Gastrocnemius medialis (tissue), 4 donors: ENCODE data around the gene JDP2. TPM values are rescaled to one million over a fixed set of nuclear protein-coding genes. Genes with fewer than 3 reads are reported as not detected.
A peak's percentile ranks its signal among the peaks of the same experiment; 100 is the strongest.

Experiments
- ATAC-seq, 2 donors: fragments of 150-250 bp; one replicate each; pipeline ENCODE4 v1.9.1; 2016
- DNase-seq, 2 donors: peaks; one replicate each; pipeline ENCODE4 v3.0.0-alpha.2; 2019
- H3K27ac ChIP-seq, 4 donors: fragments of 200-600 bp; sonication (generic); 1 replicate in 1 of 4; 2 replicates in 3 of 4; pipeline ENCODE4 v1.5.1; 2016 to 2018; ENCODE audit warnings: mild to moderate bottlenecking in 2 of 4, moderate library complexity in 1 of 4
- H3K27me3 ChIP-seq, 3 donors: fragments of 200-600 bp; sonication (generic) in 2 of 3; 1 replicate in 1 of 3; 2 replicates in 2 of 3; pipeline versions ENCODE4 v1.5.1 to v1.6.0; 2016 to 2019; ENCODE audit warnings: mild to moderate bottlenecking in 1 of 3, moderate library complexity in 1 of 3
- H3K36me3 ChIP-seq, 2 donors: fragments of 200-600 bp; sonication (generic) in 1 of 2; one replicate each; pipeline ENCODE4 v1.5.1; 2017 to 2018
- H3K4me1 ChIP-seq, 2 donors: fragments of 200-600 bp; sonication (generic) in 1 of 2; one replicate each; pipeline ENCODE4 v1.5.1; 2016 to 2017; ENCODE audit warnings: mild to moderate bottlenecking in 2 of 2
- H3K4me3 ChIP-seq, 4 donors: fragments of 200-600 bp; sonication (generic) in 3 of 4; 1 replicate in 1 of 4; 2 replicates in 3 of 4; pipeline ENCODE4 v1.5.1; 2016 to 2019; ENCODE audit warnings: mild to moderate bottlenecking in 2 of 4
- H3K9me3 ChIP-seq, 3 donors: fragments of 200-600 bp; sonication (generic) in 2 of 3; 1 replicate in 1 of 3; 2 replicates in 2 of 3; pipeline ENCODE4 v1.5.1; 2016 to 2019
- POLR2A ChIP-seq, 2 donors: fragments of 450-650 bp; IDR thresholded peaks; one replicate each; pipeline ENCODE4 v1.6.1; 2017; ENCODE audit warnings: antibody characterized with exemption in 2 of 2, mild to moderate bottlenecking in 2 of 2, moderate library complexity in 2 of 2
- in situ Hi-C, 4 donors: fragments of 200-750 bp; cut with MboI; loops; one replicate each; pipeline versions ENCODE4 v1.15.0 to v1.8.0; 2017; ENCODE audit warnings: low sequenced_read_pairs in 4 of 4
- intact Hi-C: fragments of 100-400 bp; cut with DNase I; formaldehyde crosslinking; loops from one replicate; pipeline ENCODE4 v1.15.1; 2023; ENCODE audit warnings: low total_unique reads
- total RNA-seq, 4 donors: library from RNA; depleted of rRNA; stranded (reverse); fragments of >200 nt; gene quantifications; one replicate each; pipeline versions ENCODE4 v1.1.0 to v1.2.3, GENCODE V29; 2016
- TF ChIP-seq, protein P1 (sequence below), 5 experiments: fragments of 450-650 bp in 3 of 5; fragments of 200-600 bp in 2 of 5; sonication (generic) in 2 of 5; IDR thresholded peaks in 4 of 5; conservative IDR thresholded peaks in 1 of 5; 1 replicate in 4 of 5; 2 replicates in 1 of 5; pipeline ENCODE4 v1.5.1; 2016 to 2019; ENCODE audit warnings: antibody characterized with exemption in 5 of 5, mild to moderate bottlenecking in 3 of 5, moderate library complexity in 3 of 5

Gene JDP2
- total RNA-seq, 4 donors from 2014 or later = 17.3 to 80.2 (median 31.7) TPM

DNA sequence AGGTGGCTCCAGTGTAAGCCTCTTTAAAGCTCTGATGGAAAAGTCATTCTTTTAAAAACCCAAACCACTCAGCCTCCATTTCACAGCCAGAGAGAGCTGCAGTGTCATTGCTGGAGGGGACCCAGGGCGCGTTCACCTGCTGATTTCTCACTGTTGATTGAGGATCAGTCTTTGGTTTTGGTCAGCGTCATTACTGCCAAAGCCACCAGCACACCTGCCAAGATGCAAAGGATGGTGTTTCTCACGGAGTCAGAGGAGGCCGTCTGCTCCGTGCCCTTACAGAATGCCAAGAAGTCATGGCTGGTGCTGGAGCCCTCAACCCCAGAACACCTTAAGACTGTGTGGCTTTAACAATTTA lies 61.6 kb downstream of the JDP2 start:
- no peak for TF ChIP-seq POLR2A (IDR thresholded peaks at IDR 0.05)
- TF ChIP-seq, protein P1, sequence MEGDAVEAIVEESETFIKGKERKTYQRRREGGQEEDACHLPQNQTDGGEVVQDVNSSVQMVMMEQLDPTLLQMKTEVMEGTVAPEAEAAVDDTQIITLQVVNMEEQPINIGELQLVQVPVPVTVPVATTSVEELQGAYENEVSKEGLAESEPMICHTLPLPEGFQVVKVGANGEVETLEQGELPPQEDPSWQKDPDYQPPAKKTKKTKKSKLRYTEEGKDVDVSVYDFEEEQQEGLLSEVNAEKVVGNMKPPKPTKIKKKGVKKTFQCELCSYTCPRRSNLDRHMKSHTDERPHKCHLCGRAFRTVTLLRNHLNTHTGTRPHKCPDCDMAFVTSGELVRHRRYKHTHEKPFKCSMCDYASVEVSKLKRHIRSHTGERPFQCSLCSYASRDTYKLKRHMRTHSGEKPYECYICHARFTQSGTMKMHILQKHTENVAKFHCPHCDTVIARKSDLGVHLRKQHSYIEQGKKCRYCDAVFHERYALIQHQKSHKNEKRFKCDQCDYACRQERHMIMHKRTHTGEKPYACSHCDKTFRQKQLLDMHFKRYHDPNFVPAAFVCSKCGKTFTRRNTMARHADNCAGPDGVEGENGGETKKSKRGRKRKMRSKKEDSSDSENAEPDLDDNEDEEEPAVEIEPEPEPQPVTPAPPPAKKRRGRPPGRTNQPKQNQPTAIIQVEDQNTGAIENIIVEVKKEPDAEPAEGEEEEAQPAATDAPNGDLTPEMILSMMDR (IDR thresholded peaks at IDR 0.05 in 4 of 5, conservative IDR thresholded peaks at IDR 0.05 in 1 of 5) = no peak
- H3K36me3 ChIP-seq = no peaks in the 10 kb centered on the region
- no peak overlapping the region for H3K27ac ChIP-seq
- no peak for DNase-seq
- in situ Hi-C loops = loop anchor here in 3 of 4 donors (5.0 to 25.0 kb wide), 4 partner anchors 182 to 355 kb away; partner anchors contain the start of gene NEK9 (in 1 of the 3)
- intact Hi-C loops = loop anchor here (1.0 to 5.0 kb wide), 3 partner anchors 77 to 357 kb away; no protein-coding TSS in a partner anchor
- no peak overlapping the region for H3K4me3 ChIP-seq
- H3K9me3 ChIP-seq = no peaks in the 10 kb centered on the region
- no peaks in the 10 kb centered on the region for H3K27me3 ChIP-seq
- no peak for ATAC-seq
- peaks cover 0 to 9% of the 10 kb centered on the region in 2 donors for H3K4me1 ChIP-seq

DNA sequence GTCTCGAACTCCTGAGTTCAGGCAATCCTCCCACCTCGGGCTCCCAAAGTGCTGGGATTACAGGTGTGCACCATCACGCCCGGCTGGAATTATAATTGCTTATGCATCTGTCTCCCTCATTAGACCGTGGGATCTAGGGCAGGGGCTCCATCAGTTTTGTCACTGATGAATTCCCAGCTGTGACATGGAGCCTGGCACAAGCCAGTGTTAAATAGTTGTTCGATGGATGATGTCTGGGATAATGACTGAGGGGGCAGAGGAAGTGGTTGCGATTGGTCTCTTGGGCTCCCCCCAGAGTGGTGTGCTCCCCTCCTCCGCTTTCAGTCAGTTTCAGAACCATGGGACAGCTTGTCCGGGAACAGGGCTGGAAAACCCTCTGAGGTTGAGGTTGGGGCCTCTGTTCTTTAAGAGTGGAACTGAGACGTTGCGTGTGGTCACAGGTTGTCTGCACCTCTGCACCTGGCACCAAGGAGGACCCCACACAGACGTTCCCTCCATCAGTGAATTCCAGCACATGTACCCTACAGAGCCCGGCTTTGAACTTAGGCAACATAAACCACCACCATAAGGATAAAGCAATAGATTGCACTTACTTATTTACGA lies 63.7 kb downstream of the JDP2 start:
- Histone ChIP-seq H3K4me3 (no peak overlapping the region), H3K4me1 (peaks cover 0 to 9% of the 10 kb centered on the region in 2 donors), H3K27me3 (no peaks in the 10 kb centered on the region), H3K36me3 (no peaks in the 10 kb centered on the region), H3K9me3 (no peaks in the 10 kb centered on the region), H3K27ac (no peak overlapping the region)
- TF ChIP-seq, protein P1 (IDR thresholded peaks at IDR 0.05 in 4 of 5, conservative IDR thresholded peaks at IDR 0.05 in 1 of 5) = no peak
- no peak for TF ChIP-seq POLR2A (IDR thresholded peaks at IDR 0.05)
- intact Hi-C loops = no loop called here
- DNase-seq (no peak), ATAC-seq (no peak)
- in situ Hi-C loops = loop anchor here in 3 of 4 donors (5.0 to 25.0 kb wide), 3 partner anchors 184 to 367 kb away; partner anchors contain the start of gene NEK9 (in 2 of the 3)

DNA sequence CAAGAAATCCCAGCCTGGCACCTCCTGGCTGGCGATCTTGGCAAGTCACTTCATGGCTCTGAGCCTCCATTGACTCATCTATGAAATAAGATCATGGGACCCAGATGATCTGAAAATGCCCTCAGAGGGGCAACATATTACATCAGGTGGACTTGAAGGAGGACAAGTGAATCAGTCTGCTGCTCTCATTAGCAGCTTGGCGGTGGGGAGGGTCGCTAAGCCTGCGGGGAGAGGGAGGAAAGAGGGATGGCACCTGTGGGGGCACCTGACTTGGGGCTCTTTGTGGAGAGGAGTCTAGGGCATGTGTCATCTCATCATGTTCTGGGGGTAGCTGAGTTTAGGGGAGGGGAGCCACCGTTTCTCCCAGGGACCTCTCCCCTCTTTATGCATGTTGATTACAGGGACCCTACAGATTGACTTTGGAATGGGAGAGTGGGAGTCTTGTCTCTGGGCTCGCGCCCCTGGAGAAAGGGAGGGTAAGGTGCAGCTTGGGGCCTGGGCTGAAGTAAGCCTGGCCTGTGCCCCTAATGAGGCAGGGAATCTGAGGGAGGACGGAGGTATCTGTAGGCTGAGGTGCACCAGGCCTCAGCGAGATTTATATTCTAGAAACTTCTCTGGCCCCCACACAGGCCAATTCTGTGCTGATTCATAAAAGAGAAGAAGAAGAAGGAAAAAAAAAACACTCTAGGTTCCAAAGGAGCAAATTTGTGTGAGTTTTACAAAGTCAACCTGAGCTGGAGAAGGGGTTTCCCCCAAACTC lies 65.2 kb downstream of the JDP2 start:
- no peaks in the 10 kb centered on the region for H3K9me3 ChIP-seq
- H3K27me3 ChIP-seq = no peaks in the 10 kb centered on the region
- in situ Hi-C loops (loop anchor here in 3 of 4 donors (5.0 to 25.0 kb wide), 3 partner anchors 186 to 368 kb away; partner anchors contain the start of gene NEK9 (in 2 of the 3)), intact Hi-C loops (no loop called here)
- peak overlapping the region in 1 of 4 donors; percentile 43 for H3K27ac ChIP-seq
- peak; percentile 69 to 71 for ATAC-seq
- TF ChIP-seq POLR2A (IDR thresholded peaks at IDR 0.05) = no peak
- TF ChIP-seq, protein P1 (IDR thresholded peaks at IDR 0.05 in 4 of 5, conservative IDR thresholded peaks at IDR 0.05 in 1 of 5) = peak in 1 of 5 experiments; percentile 10
- peaks cover 0 to 9% of the 10 kb centered on the region in 2 donors for H3K4me1 ChIP-seq
- DNase-seq = peak in 1 of 2 donors; percentile 45
- no peak overlapping the region for H3K4me3 ChIP-seq
- H3K36me3 ChIP-seq = no peaks in the 10 kb centered on the region

DNA sequence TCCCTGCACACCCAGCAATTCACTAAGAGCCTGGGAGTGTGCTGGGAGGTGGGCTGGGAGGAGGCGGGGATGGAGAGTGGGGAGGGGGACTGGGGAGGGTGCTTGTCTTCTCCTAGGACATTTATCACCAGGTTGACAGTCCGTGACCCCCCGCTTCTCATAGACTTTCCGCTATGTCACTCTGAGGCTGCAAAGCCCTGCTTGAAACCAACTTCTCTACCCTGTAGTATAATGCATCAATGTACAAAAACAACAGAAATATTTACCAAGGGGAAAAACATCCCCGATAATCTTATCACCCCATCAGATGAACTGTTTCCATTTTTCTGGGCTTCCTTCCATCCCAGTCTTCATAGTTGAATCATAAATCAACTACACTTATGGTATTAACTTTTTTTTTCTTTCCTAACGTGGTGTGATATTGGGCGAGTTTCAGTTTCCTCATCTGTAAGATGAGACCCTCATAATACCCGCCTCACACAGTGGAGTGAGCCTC lies 65.8 kb downstream of the JDP2 start:
- TF ChIP-seq, protein P1 (IDR thresholded peaks at IDR 0.05 in 4 of 5, conservative IDR thresholded peaks at IDR 0.05 in 1 of 5) = no peak
- TF ChIP-seq POLR2A (IDR thresholded peaks at IDR 0.05) = no peak
- no peaks in the 10 kb centered on the region for H3K27me3 ChIP-seq
- ATAC-seq (no peak), DNase-seq (no peak)
- H3K9me3 ChIP-seq = no peaks in the 10 kb centered on the region
- no peaks in the 10 kb centered on the region for H3K36me3 ChIP-seq
- H3K4me3 ChIP-seq = no peak overlapping the region
- in situ Hi-C loops (loop anchor here in 3 of 4 donors (5.0 to 25.0 kb wide), 3 partner anchors 186 to 369 kb away; partner anchors contain the start of gene NEK9 (in 2 of the 3)), intact Hi-C loops (no loop called here)
- peaks cover 0 to 7% of the 10 kb centered on the region in 2 donors for H3K4me1 ChIP-seq
- H3K27ac ChIP-seq = peak overlapping the region in 1 of 4 donors; percentile 43
